Measurements from ENCODE around the gene ADGRB2.

GRCh38 chr1:31677401-31677800 is 86.7 kb downstream of the ADGRB2 start:
- TF ChIP-seq CTCF (conservative IDR thresholded peaks at IDR 0.05 in 1 of 2, IDR thresholded peaks at IDR 0.05 in 1 of 2; ENCODE audit: extremely low read depth in 1 of 2, insufficient read depth in 1 of 2, low read depth in 1 of 2, low read length in 2 of 2) (no peak), EZH2 (IDR thresholded peaks at IDR 0.05; ENCODE audit: borderline replicate concordance, low read length) (no peak)

Measured in mammary epithelial cell (primary cell).